Erythroblast (primary cell): ENCODE measurements around the gene TBC1D1.

ENCODE experiments used
- DNase-seq, 2 experiments: peaks; one replicate each; lab custom pipeline; 2025; lab: John Stamatoyannopoulos, UW
- GATA1 ChIP-seq: IDR thresholded peaks from 2 replicates; pipeline ENCODE4 v1.6.1; 2011; ENCODE audit warnings: low read depth, mild to moderate bottlenecking, control low read depth, low read length, moderate library complexity
- POLR2A ChIP-seq: IDR thresholded peaks from 2 replicates; pipeline ENCODE4 v1.6.1; 2011; ENCODE audit warnings: mild to moderate bottlenecking, low read length

Gene TBC1D1

GRCh38 chr4:37953620-37954293, 62.9 kb downstream of the TBC1D1 start:
- no peak for DNase-seq
- TF ChIP-seq POLR2A (no peak), GATA1 (no peak)

- DNase-seq = no peak
- no peak for TF ChIP-seq POLR2A
- TF ChIP-seq GATA1 = no peak
Observed at GRCh38 chr4:37956941-37957340, 66.1 kb downstream of the TBC1D1 start.

- TF ChIP-seq POLR2A (no peak), GATA1 (no peak)
- no peak for DNase-seq
Observed at GRCh38 chr4:37958932-37959331, 68.0 kb downstream of the TBC1D1 start.

GRCh38 chr4:37960098-37960497, 69.2 kb downstream of the TBC1D1 start, which contains the start of gene PTTG2:
Gene PTTG2 (plus strand): TSS chr4:37960398. CDS start chr4:37960435, 37 bp downstream.
- TF ChIP-seq POLR2A (no peak), GATA1 (no peak)
- DNase-seq = no peak

GRCh38 chr4:37960679-37961450, 70.0 kb downstream of the TBC1D1 start:
- no peak for TF ChIP-seq POLR2A
- no peak for TF ChIP-seq GATA1

GRCh38 chr4:37964734-37965457, 74.0 kb downstream of the TBC1D1 start:
- no peak for DNase-seq

More at GRCh38 chr4:37960679-37961450, 70.0 kb downstream of the TBC1D1 start:
- no peak for DNase-seq

GRCh38 chr4:37966044-37966443, 75.2 kb downstream of the TBC1D1 start:
- no peak for DNase-seq
- TF ChIP-seq GATA1 (no peak), POLR2A (no peak)

More at GRCh38 chr4:37964734-37965457, 74.0 kb downstream of the TBC1D1 start:
- TF ChIP-seq POLR2A (no peak), GATA1 (no peak)

- no peak for DNase-seq
Observed at GRCh38 chr4:37967736-37968135, 76.9 kb downstream of the TBC1D1 start.

GRCh38 chr4:37968747-37969146, 77.9 kb downstream of the TBC1D1 start:
- TF ChIP-seq POLR2A (no peak), GATA1 (no peak)
- no peak for DNase-seq

More at GRCh38 chr4:37967736-37968135, 76.9 kb downstream of the TBC1D1 start:
- TF ChIP-seq GATA1 = no peak
- TF ChIP-seq POLR2A = no peak

GRCh38 chr4:37970702-37971101, 79.8 kb downstream of the TBC1D1 start:
- DNase-seq = peak; percentile 39 to 54
- TF ChIP-seq GATA1 = no peak
- TF ChIP-seq POLR2A = no peak

GRCh38 chr4:37971202-37971601, 80.3 kb downstream of the TBC1D1 start:
- DNase-seq = no peak

GRCh38 chr4:37973441-37973840, 82.6 kb downstream of the TBC1D1 start:
- no peak for DNase-seq
- no peak for TF ChIP-seq POLR2A
- no peak for TF ChIP-seq GATA1

More at GRCh38 chr4:37971202-37971601, 80.3 kb downstream of the TBC1D1 start:
- TF ChIP-seq POLR2A = no peak
- no peak for TF ChIP-seq GATA1

GRCh38 chr4:37975321-37975822, 84.5 kb downstream of the TBC1D1 start:
- DNase-seq = peak in 1 of 2 experiments; percentile 3
